Osteoblast (primary cell): ENCODE measurements around the gene USP32. TPM values are rescaled to one million over a fixed set of nuclear protein-coding genes. Genes with fewer than 3 reads are reported as not detected.

ENCODE experiments used
- DNase-seq: peaks from one replicate; pipeline ENCODE4 v3.0.0; 2011; ENCODE audit warnings: low spot score, mixed read lengths; ENCODE audit not compliant: insufficient read length; ENCODE audit errors: missing footprints
- H2AFZ ChIP-seq: 2 replicates; pipeline ENCODE4 v1.6.0; 2011; ENCODE audit warnings: mild to moderate bottlenecking, low read length
- H3K27ac ChIP-seq: 2 replicates; pipeline ENCODE4 v1.5.1; 2011; ENCODE audit warnings: mild to moderate bottlenecking, low read depth, low read length, moderate library complexity
- H3K27me3 ChIP-seq: 2 replicates; pipeline ENCODE4 v1.6.0; 2012; ENCODE audit warnings: mild to moderate bottlenecking, control low read depth, inconsistent platforms, low read length, moderate library complexity; ENCODE audit not compliant: insufficient read depth
- H3K36me3 ChIP-seq: 2 replicates; pipeline ENCODE4 v1.5.1; 2011; ENCODE audit warnings: mild to moderate bottlenecking, low read length, control low read depth, moderate library complexity; ENCODE audit not compliant: insufficient read depth
- H3K4me1 ChIP-seq: 2 replicates; pipeline ENCODE4 v1.5.1; 2011; ENCODE audit warnings: mild to moderate bottlenecking, low read length, control low read depth, moderate library complexity; ENCODE audit not compliant: insufficient read depth
- H3K4me2 ChIP-seq: 2 replicates; pipeline ENCODE4 v1.6.0; 2011; ENCODE audit warnings: mild to moderate bottlenecking, low read length; ENCODE audit not compliant: insufficient read depth
- H3K4me3 ChIP-seq: fragments of 200-600 bp; sonication (generic); 3 replicates; pipeline ENCODE4 v1.5.1; 2012; ENCODE audit warnings: mild to moderate bottlenecking, low read length, inconsistent platforms; ENCODE audit not compliant: insufficient read depth
- H3K79me2 ChIP-seq: 2 replicates; pipeline ENCODE4 v1.6.0; 2012; ENCODE audit warnings: mild to moderate bottlenecking, low read length, control low read depth, inconsistent platforms; ENCODE audit not compliant: insufficient read depth
- H3K9me3 ChIP-seq: 2 replicates; pipeline ENCODE4 v1.5.1; 2011; ENCODE audit warnings: low read depth, low read length, control low read depth
- H4K20me1 ChIP-seq: 2 replicates; pipeline ENCODE4 v1.6.0; 2012; ENCODE audit warnings: mild to moderate bottlenecking, low read length, control low read depth; ENCODE audit not compliant: insufficient read depth
- total RNA-seq: library from RNA; depleted of rRNA; stranded (reverse); fragments of >200 nt; gene quantifications from 2 replicates; pipeline ENCODE4 v1.2.3, GENCODE V29; 2012
- TF ChIP-seq, protein P1 (sequence below): IDR thresholded peaks from 2 replicates; pipeline ENCODE4 v1.5.1; 2011; ENCODE audit warnings: mild to moderate bottlenecking, low read depth, low read length, moderate library complexity; ENCODE audit errors: extremely low read depth

USP32 gene
- total RNA-seq, 1 donor: 99.5 TPM

DNA sequence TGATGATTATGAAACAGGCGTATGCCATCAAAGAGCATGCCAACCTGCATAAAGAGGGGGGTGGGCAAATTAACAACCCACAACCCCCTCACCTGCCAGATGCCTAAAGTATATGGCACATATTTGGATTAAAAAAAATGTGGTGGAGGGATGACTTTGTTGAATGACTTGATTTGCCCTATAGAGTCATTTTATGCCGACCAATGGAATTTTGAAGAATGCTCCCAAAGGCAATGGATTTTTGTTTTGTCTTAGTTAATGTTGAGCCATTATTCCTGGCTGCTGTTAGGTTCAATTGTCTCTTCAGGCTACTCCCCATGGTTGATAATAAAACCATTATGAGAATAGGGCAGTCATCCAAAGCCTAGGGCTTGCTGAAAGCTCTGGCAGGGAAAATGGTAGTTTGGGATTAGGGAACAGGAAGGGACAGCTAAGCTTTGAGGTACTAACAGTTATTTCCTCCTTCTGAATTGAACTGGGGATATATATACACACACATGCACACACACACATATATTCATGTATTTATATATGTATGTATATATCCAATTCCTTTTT, 24.5 kb upstream of the USP32 start:
- TF ChIP-seq, protein P1, sequence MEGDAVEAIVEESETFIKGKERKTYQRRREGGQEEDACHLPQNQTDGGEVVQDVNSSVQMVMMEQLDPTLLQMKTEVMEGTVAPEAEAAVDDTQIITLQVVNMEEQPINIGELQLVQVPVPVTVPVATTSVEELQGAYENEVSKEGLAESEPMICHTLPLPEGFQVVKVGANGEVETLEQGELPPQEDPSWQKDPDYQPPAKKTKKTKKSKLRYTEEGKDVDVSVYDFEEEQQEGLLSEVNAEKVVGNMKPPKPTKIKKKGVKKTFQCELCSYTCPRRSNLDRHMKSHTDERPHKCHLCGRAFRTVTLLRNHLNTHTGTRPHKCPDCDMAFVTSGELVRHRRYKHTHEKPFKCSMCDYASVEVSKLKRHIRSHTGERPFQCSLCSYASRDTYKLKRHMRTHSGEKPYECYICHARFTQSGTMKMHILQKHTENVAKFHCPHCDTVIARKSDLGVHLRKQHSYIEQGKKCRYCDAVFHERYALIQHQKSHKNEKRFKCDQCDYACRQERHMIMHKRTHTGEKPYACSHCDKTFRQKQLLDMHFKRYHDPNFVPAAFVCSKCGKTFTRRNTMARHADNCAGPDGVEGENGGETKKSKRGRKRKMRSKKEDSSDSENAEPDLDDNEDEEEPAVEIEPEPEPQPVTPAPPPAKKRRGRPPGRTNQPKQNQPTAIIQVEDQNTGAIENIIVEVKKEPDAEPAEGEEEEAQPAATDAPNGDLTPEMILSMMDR: no peak
- no peaks in the 10 kb centered on the region for H3K79me2 ChIP-seq
- H3K9me3 ChIP-seq: no peaks in the 10 kb centered on the region
- H3K4me1 ChIP-seq: no peaks in the 10 kb centered on the region
- no peaks in the 10 kb centered on the region for H3K27me3 ChIP-seq
- no peak overlapping the region for H3K27ac ChIP-seq
- no peak overlapping the region for H3K4me2 ChIP-seq
- DNase-seq: no peak
- H3K36me3 ChIP-seq: no peaks in the 10 kb centered on the region
- H2AFZ ChIP-seq: no peak overlapping the region
- no peaks in the 10 kb centered on the region for H4K20me1 ChIP-seq
- H3K4me3 ChIP-seq: no peak overlapping the region

DNA sequence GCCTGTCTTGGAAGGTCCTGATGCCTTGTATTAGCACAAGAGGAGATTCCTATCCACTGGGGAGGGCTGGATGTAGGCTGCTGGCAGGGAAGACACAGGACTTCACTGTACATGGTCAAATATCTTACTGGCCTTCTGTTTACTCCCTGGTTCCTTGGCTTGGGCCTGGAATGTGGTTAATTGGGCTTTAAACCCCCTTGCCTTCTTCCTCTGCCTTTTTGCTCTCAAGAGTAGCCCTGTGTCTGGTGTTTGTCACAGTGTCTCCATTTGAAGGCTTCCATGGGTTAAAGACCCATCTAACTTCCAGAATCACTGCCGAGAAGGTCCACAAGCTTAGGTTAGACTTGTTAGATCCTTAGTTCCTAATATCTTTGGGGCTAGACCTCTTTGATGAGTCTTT, 23.2 kb upstream of the USP32 start:
- Histone ChIP-seq H4K20me1 (no peaks in the 10 kb centered on the region), H2AFZ (no peak overlapping the region), H3K27me3 (no peaks in the 10 kb centered on the region)

GRCh38 chr17:60412701-60413100, 20.8 kb upstream of the USP32 start:
- Histone ChIP-seq H2AFZ (no peak overlapping the region), H4K20me1 (no peaks in the 10 kb centered on the region), H3K36me3 (no peaks in the 10 kb centered on the region), H3K27me3 (no peaks in the 10 kb centered on the region), H3K27ac (no peak overlapping the region), H3K4me3 (no peak overlapping the region), H3K4me2 (no peak overlapping the region), H3K4me1 (no peaks in the 10 kb centered on the region), H3K79me2 (no peaks in the 10 kb centered on the region), H3K9me3 (no peaks in the 10 kb centered on the region)
- DNase-seq: no peak
- TF ChIP-seq, protein P1: no peak

More for the DNA sequence above, 23.2 kb upstream of the USP32 start:
- H3K9me3 ChIP-seq: no peaks in the 10 kb centered on the region
- H3K4me3 ChIP-seq: no peak overlapping the region
- H3K4me2 ChIP-seq: no peak overlapping the region
- no peaks in the 10 kb centered on the region for H3K4me1 ChIP-seq
- H3K27ac ChIP-seq: no peak overlapping the region
- no peaks in the 10 kb centered on the region for H3K36me3 ChIP-seq
- H3K79me2 ChIP-seq: no peaks in the 10 kb centered on the region
- TF ChIP-seq, protein P1: no peak
- DNase-seq: no peak

DNA sequence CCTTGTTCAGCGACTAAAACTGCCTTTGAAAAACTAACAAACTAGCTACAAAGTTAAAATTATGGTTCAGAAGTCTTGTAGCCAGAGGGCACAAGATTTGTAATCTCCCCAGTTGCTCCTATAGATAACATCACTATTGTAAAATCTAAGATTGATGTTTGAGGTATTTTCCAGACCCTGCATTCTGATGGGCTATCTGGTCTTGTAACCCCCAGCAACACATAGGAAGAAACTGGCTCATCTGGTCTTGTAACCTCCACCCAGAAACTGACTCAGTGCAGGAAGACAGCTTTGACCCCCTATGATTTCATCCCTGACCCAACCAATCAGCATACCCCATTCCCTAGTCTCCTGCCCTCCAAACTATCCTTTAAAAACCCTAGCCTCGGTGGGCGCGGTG, 18.1 kb upstream of the USP32 start:
- Histone ChIP-seq H3K27ac (no peak overlapping the region), H3K4me1 (no peaks in the 10 kb centered on the region), H3K9me3 (no peaks in the 10 kb centered on the region), H3K4me2 (no peak overlapping the region), H3K36me3 (no peaks in the 10 kb centered on the region), H3K4me3 (no peak overlapping the region), H3K79me2 (no peaks in the 10 kb centered on the region), H3K27me3 (no peaks in the 10 kb centered on the region), H2AFZ (no peak overlapping the region), H4K20me1 (no peaks in the 10 kb centered on the region)
- no peak for DNase-seq
- TF ChIP-seq, protein P1: no peak
